Esophagus squamous epithelium (tissue), 5 donors: ENCODE measurements around the gene HSPBP1. TPM values are rescaled to one million over a fixed set of nuclear protein-coding genes. Genes with fewer than 3 reads are reported as not detected.

Experiments used
- DNase-seq: peaks from one replicate; lab custom pipeline; 2025; lab: John Stamatoyannopoulos, UW
- H3K27ac ChIP-seq, 4 donors: fragments of 200-600 bp; sonication (generic); one replicate each; pipeline ENCODE4 v1.5.1; 2016 to 2019; ENCODE audit warnings: mild to moderate bottlenecking in 1 of 4
- H3K27me3 ChIP-seq, 4 donors: fragments of 200-600 bp; sonication (generic); 1 replicate in 3 of 4; 2 replicates in 1 of 4; pipeline versions ENCODE4 v1.5.1 to v1.6.0; 2017 to 2021; ENCODE audit warnings: antibody characterized with exemption in 1 of 4
- H3K36me3 ChIP-seq, 3 donors: fragments of 200-600 bp; sonication (generic); one replicate each; pipeline ENCODE4 v1.5.1; 2016 to 2019
- H3K4me1 ChIP-seq, 3 donors: fragments of 200-600 bp; sonication (generic); one replicate each; pipeline ENCODE4 v1.5.1; 2017 to 2019
- H3K4me3 ChIP-seq, 4 donors: fragments of 200-600 bp; sonication (generic); 1 replicate in 3 of 4; 2 replicates in 1 of 4; pipeline ENCODE4 v1.5.1; 2016 to 2019; ENCODE audit warnings: mild to moderate bottlenecking in 2 of 4, moderate library complexity in 1 of 4
- H3K9me3 ChIP-seq, 3 donors: fragments of 200-600 bp; sonication (generic); one replicate each; pipeline ENCODE4 v1.5.1; 2016 to 2019
- CTCF ChIP-seq, 6 experiments: fragments of 450-650 bp in 4 of 6; fragments of 200-600 bp in 2 of 6; sonication (generic) in 2 of 6; IDR thresholded peaks; one replicate each; pipeline ENCODE4 v1.5.1; 2016 to 2019; ENCODE audit warnings: antibody characterized with exemption in 6 of 6, mild to moderate bottlenecking in 4 of 6, moderate library complexity in 4 of 6
- POLR2A ChIP-seq, 4 donors: fragments of 450-650 bp; IDR thresholded peaks; one replicate each; pipeline ENCODE4 v1.6.1; 2017; ENCODE audit warnings: antibody characterized with exemption in 4 of 4, mild to moderate bottlenecking in 4 of 4, moderate library complexity in 3 of 4
- WGBS, 2 donors: methylation state at CpG; one replicate each; pipeline ENCODE4 v1.1.5; 2018; 5-methylcytosine and 5-hydroxymethylcytosine counted together
- intact Hi-C: fragments of 100-400 bp; cut with DNase I; formaldehyde crosslinking; loops from one replicate; pipeline ENCODE4 v1.15.0; 2022
- total RNA-seq, 4 donors: library from RNA; depleted of rRNA; stranded (reverse); fragments of >200 nt; gene quantifications; one replicate each; pipeline ENCODE4 v1.1.0, GENCODE V29; 2016
- donor health status: DM: yes; HTN: yes; CAD: no.

HSPBP1 gene
- total RNA-seq, 4 donors from 2014 or later = 27.1 to 40.7 (median 32.4) TPM

DNA sequence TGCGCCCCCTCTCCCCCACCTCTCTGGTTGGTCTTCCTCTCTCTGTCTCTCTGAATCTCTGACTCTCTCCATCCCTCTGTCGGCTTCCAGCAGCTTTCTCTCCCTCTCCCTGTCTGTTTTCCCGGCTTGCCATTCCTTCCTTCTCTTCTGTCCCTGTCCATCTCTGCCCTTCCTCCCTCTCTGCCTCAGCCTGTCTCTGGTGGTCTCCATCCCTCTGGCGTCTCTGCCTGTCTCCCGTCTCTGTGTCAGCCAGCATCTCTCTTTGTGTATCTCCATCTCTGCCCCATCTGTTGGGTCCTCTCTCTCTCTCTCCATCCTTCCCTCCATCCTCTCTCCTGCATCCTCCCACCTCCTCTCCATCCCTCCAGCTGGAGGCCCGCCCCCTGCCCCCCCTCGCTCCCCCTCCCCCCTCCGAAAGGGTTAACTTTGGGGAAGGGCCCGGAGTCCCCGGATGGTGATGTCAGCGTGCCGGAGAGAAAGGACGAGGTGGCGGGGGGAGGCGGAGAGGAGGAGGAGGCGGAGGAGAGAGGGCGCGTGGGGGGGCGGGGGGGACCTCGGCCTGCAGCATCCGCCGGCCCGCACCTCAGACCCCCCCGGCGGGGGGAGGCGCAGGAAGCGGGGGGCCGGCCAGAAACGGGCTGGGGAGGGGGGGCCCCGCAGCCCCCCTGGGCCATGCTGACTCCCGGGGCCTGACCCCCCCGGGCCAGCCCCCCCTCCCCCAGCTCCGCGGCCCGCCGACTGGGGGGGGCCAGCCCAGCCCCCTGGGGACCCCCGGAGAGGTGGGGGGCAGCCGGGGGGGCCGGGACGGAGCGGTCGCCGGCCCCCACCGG is 3.9 kb upstream of the HSPBP1 start, which contains the start of gene BRSK1:
Gene BRSK1 (plus strand): TSS at position 450 of the 830 bp plus-strand sequence. CDS start 446 bp downstream, outside the sequence.
- Histone ChIP-seq H3K27ac (peak within 1 kb of the TSS; percentile 39 to 87 (median 70)), H3K4me1 (peaks cover 15 to 44% (median 19%) of the 10 kb centered on the region in 3 donors), H3K36me3 (no peaks in the 10 kb centered on the region), H3K27me3 (peaks cover 0 to 27% (median 0%) of the 10 kb centered on the region in 4 donors), H3K9me3 (no peaks in the 10 kb centered on the region), H3K4me3 (peak within 1 kb of the TSS; percentile 35 to 64 (median 49))
- no peak for DNase-seq
- WGBS, 2 donors = 25 to 33% methylated on average over 5 to 6 of the region's 44 CpGs
- intact Hi-C loops = loop anchor here (10.0 kb wide), 1 partner anchor 131 kb away; no protein-coding TSS in a partner anchor
- no peak for TF ChIP-seq POLR2A (IDR thresholded peaks at IDR 0.05)
- no peak for TF ChIP-seq CTCF (IDR thresholded peaks at IDR 0.05)

DNA sequence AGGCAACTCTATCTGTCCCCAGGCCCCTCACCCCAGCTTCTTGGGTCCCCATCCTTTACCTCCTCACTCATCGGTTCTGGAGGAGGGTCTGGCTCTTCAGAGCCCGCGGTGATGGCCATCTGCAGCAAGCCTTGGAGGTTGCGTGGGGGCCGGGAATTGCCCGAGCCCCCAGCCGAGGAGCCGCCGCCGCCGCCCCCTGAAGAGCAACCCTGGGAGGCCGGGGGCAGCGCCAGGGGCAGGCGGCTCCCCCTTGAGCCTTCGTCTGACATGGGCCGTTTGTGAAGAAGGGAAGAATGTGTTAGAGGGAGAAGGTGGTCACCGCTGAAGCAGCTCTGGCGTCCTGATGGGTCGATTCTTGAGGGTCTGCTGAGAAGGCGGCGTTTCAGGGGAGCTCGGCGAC is 570 bp downstream of the HSPBP1 start:
- no peak for DNase-seq
- H3K9me3 ChIP-seq = no peaks in the 10 kb centered on the region
- intact Hi-C loops = no loop called here
- TF ChIP-seq POLR2A (IDR thresholded peaks at IDR 0.05) (no peak), CTCF (IDR thresholded peaks at IDR 0.05) (no peak)
- peaks cover 15 to 42% (median 19%) of the 10 kb centered on the region in 3 donors for H3K4me1 ChIP-seq
- peak overlapping the region; percentile 66 to 83 (median 72) for H3K4me3 ChIP-seq
- H3K27ac ChIP-seq = peak overlapping the region; percentile 73 to 92 (median 85)
- peaks cover 0 to 40% (median 13%) of the 10 kb centered on the region in 3 donors for H3K36me3 ChIP-seq
- H3K27me3 ChIP-seq = peaks cover 0 to 18% (median 0%) of the 10 kb centered on the region in 4 donors
- WGBS, 2 donors = 10 to 13% methylated on average over 12 to 20 of the region's 23 CpGs

DNA sequence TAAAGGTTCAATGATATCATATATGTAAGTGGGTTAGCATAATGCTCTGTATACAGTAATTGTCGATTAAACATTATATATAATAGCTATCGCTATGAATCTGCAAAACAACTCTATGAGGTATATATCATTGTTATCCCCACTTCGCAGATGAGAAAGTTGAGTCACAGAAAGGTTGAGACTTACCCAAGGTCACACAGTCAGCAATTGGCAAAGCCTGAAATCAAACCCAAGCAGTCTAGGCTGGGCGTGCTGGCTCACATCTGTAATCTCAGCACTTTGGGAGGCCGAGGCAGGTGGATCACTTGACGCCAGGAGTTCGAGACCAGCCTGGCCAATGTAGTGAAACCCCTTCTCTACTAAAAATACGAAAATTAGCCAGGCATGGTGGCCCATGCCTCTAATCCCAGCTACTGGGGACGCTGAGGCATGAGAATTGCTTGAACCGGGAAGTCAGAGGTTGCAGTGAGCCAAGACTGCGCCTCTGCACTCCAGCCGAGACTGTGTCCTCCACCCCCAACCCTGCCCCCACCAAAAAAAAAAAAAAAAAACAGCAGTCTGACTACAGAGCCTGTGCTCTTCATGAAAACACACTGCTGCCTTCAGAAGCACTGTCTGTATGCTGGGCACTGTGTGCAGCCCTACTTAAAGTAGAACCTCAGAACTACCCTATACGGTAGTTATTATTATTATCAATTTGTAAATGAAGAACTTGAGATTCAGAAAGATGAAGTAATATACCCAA is 1.3 kb downstream of the HSPBP1 start:
- 71 to 77% methylated on average over 11 of the region's 13 CpGs for WGBS, 2 donors
- Histone ChIP-seq H3K4me3 (no peak overlapping the region), H3K27ac (no peak overlapping the region)

DNA sequence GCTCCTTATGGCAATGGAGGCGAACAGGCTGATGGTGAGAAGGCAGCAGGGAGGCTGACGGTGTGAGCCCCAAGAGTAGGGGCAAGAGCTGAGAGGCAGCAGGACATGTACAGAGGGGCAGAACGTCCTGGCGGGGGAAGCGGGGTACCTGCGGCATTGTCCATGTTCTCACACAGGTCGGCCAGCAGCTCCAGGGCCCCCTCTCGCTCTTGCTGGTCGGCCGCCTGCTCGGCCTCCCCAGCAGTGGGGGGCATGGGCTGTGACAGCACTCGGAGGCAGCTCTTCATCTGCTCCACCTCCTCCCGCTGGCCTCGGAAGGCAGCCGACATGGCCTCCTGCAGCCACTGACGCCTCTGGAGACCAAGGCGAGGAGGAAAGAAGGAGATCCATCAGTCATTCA is 2.4 kb downstream of the HSPBP1 start:
- Histone ChIP-seq H3K27me3 (no peaks in the 10 kb centered on the region), H3K4me3 (no peak overlapping the region), H3K27ac (peak overlapping the region in 1 of 4 donors; percentile 23), H3K36me3 (peaks cover 4 to 58% (median 23%) of the 10 kb centered on the region in 3 donors), H3K4me1 (peaks cover 15 to 32% (median 15%) of the 10 kb centered on the region in 3 donors), H3K9me3 (no peaks in the 10 kb centered on the region)
- intact Hi-C loops = no loop called here
- no peak for DNase-seq
- WGBS, 2 donors = 95 to 96% methylated on average over 7 to 13 of the region's 17 CpGs
- TF ChIP-seq POLR2A (IDR thresholded peaks at IDR 0.05) = no peak

More for the DNA sequence above, 1.3 kb downstream of the HSPBP1 start:
- no peaks in the 10 kb centered on the region for H3K9me3 ChIP-seq
- peaks cover 4 to 47% (median 15%) of the 10 kb centered on the region in 3 donors for H3K36me3 ChIP-seq
- H3K27me3 ChIP-seq = peaks cover 0 to 10% (median 0%) of the 10 kb centered on the region in 4 donors
- TF ChIP-seq CTCF (IDR thresholded peaks at IDR 0.05) = no peak
- TF ChIP-seq POLR2A (IDR thresholded peaks at IDR 0.05) = no peak
- H3K4me1 ChIP-seq = peaks cover 15 to 34% (median 15%) of the 10 kb centered on the region in 3 donors
- intact Hi-C loops = no loop called here
- DNase-seq = no peak

DNA sequence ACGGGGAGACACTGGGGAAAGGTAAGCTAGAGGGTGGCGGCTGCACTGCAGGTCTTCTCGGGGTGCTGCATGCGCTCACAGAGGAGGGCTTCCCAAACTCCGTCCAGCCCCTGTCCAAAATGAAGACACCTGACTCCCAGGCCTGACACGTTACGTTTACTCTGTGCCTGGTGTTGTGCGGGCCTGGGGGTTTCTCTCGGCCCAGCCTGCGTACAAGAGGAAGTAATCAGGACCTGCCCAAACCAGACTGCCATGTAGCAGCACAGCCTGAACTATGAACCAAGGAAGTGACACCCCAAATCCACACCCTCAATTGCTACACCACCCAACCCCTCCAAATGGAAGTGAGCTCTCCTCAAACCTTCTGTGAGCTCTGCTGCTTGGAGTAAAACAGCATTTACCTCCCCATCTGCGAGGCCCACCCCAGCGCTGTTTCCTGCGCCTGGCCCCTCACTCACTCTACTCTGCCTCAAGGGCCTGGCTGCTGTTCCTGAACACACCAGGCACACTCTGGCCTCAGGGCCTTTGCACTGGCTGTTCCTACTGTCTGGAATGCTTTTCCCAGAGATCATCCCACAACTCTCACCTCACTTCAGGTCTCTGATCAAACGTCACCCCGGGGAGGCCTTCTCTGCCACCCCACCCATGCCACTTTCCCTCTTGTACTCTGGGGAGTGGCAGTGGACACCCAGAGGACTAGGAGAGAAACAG is 3.0 kb downstream of the HSPBP1 start:
- H3K36me3 ChIP-seq = peaks cover 4 to 64% (median 23%) of the 10 kb centered on the region in 3 donors
- H3K9me3 ChIP-seq = no peaks in the 10 kb centered on the region
- no peak for DNase-seq
- H3K27ac ChIP-seq = peak overlapping the region in 1 of 4 donors; percentile 23
- H3K4me3 ChIP-seq = no peak overlapping the region
- 82 to 88% methylated on average over 10 of the region's 15 CpGs for WGBS, 2 donors
- intact Hi-C loops = no loop called here
- H3K27me3 ChIP-seq = no peaks in the 10 kb centered on the region
- TF ChIP-seq CTCF (IDR thresholded peaks at IDR 0.05) = no peak
- TF ChIP-seq POLR2A (IDR thresholded peaks at IDR 0.05) = no peak
- peaks cover 15 to 32% (median 15%) of the 10 kb centered on the region in 3 donors for H3K4me1 ChIP-seq
